Esophagus squamous epithelium (tissue), 5 donors: ENCODE results near the gene ZBTB17. TPM values are rescaled to one million over a fixed set of nuclear protein-coding genes. Genes with fewer than 3 reads are reported as not detected.

ENCODE experiments used
- DNase-seq: peaks from one replicate; lab custom pipeline; 2025; lab: John Stamatoyannopoulos, UW
- H3K27ac ChIP-seq, 4 donors: fragments of 200-600 bp; sonication (generic); one replicate each; pipeline ENCODE4 v1.5.1; 2016 to 2019; ENCODE audit warnings: mild to moderate bottlenecking in 1 of 4
- H3K27me3 ChIP-seq, 4 donors: fragments of 200-600 bp; sonication (generic); 1 replicate in 3 of 4; 2 replicates in 1 of 4; pipeline versions ENCODE4 v1.5.1 to v1.6.0; 2017 to 2021; ENCODE audit warnings: antibody characterized with exemption in 1 of 4
- H3K36me3 ChIP-seq, 3 donors: fragments of 200-600 bp; sonication (generic); one replicate each; pipeline ENCODE4 v1.5.1; 2016 to 2019
- H3K4me1 ChIP-seq, 3 donors: fragments of 200-600 bp; sonication (generic); one replicate each; pipeline ENCODE4 v1.5.1; 2017 to 2019
- H3K4me3 ChIP-seq, 4 donors: fragments of 200-600 bp; sonication (generic); 1 replicate in 3 of 4; 2 replicates in 1 of 4; pipeline ENCODE4 v1.5.1; 2016 to 2019; ENCODE audit warnings: mild to moderate bottlenecking in 2 of 4, moderate library complexity in 1 of 4
- H3K9me3 ChIP-seq, 3 donors: fragments of 200-600 bp; sonication (generic); one replicate each; pipeline ENCODE4 v1.5.1; 2016 to 2019
- POLR2A ChIP-seq, 4 donors: fragments of 450-650 bp; IDR thresholded peaks; one replicate each; pipeline ENCODE4 v1.6.1; 2017; ENCODE audit warnings: antibody characterized with exemption in 4 of 4, mild to moderate bottlenecking in 4 of 4, moderate library complexity in 3 of 4
- WGBS, 2 donors: methylation state at CpG; one replicate each; pipeline ENCODE4 v1.1.5; 2018; 5-methylcytosine and 5-hydroxymethylcytosine counted together
- intact Hi-C: fragments of 100-400 bp; cut with DNase I; formaldehyde crosslinking; loops from one replicate; pipeline ENCODE4 v1.15.0; 2022
- total RNA-seq, 4 donors: library from RNA; depleted of rRNA; stranded (reverse); fragments of >200 nt; gene quantifications; one replicate each; pipeline ENCODE4 v1.1.0, GENCODE V29; 2016
- TF ChIP-seq, protein P1 (sequence below), 6 experiments: fragments of 450-650 bp in 4 of 6; fragments of 200-600 bp in 2 of 6; sonication (generic) in 2 of 6; IDR thresholded peaks; one replicate each; pipeline ENCODE4 v1.5.1; 2016 to 2019; ENCODE audit warnings: antibody characterized with exemption in 6 of 6, mild to moderate bottlenecking in 4 of 6, moderate library complexity in 4 of 6
- donor health status: DM: yes; HTN: yes; CAD: no.

The ZBTB17 gene
- total RNA-seq, 4 donors from 2014 or later = 19.1 to 33.1 (median 26.8) TPM

GRCh38 chr1:15953791-15954241 lies 22.1 kb downstream of the ZBTB17 start:
- H3K4me1 ChIP-seq = peaks cover 55 to 97% (median 69%) of the 10 kb centered on the region in 3 donors
- H3K9me3 ChIP-seq = no peaks in the 10 kb centered on the region
- intact Hi-C loops = no loop called here
- peaks cover 0 to 5% (median 0%) of the 10 kb centered on the region in 3 donors for H3K36me3 ChIP-seq
- WGBS, 2 donors = 0 to 29% methylated on average over 1 of the region's 1 CpG
- TF ChIP-seq, protein P1, sequence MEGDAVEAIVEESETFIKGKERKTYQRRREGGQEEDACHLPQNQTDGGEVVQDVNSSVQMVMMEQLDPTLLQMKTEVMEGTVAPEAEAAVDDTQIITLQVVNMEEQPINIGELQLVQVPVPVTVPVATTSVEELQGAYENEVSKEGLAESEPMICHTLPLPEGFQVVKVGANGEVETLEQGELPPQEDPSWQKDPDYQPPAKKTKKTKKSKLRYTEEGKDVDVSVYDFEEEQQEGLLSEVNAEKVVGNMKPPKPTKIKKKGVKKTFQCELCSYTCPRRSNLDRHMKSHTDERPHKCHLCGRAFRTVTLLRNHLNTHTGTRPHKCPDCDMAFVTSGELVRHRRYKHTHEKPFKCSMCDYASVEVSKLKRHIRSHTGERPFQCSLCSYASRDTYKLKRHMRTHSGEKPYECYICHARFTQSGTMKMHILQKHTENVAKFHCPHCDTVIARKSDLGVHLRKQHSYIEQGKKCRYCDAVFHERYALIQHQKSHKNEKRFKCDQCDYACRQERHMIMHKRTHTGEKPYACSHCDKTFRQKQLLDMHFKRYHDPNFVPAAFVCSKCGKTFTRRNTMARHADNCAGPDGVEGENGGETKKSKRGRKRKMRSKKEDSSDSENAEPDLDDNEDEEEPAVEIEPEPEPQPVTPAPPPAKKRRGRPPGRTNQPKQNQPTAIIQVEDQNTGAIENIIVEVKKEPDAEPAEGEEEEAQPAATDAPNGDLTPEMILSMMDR (IDR thresholded peaks at IDR 0.05) = no peak
- no peak for TF ChIP-seq POLR2A (IDR thresholded peaks at IDR 0.05)
- H3K4me3 ChIP-seq = no peak overlapping the region
- peak overlapping the region; percentile 88 to 96 (median 92) for H3K27ac ChIP-seq
- DNase-seq = no peak
- no peaks in the 10 kb centered on the region for H3K27me3 ChIP-seq

GRCh38 chr1:15953294-15953771 lies 22.6 kb downstream of the ZBTB17 start:
- no peak overlapping the region for H3K4me3 ChIP-seq
- 60 to 69% methylated on average over 1 to 7 of the region's 11 CpGs for WGBS, 2 donors
- intact Hi-C loops = no loop called here
- TF ChIP-seq POLR2A (IDR thresholded peaks at IDR 0.05) = no peak
- TF ChIP-seq, protein P1 (IDR thresholded peaks at IDR 0.05) = no peak
- peak overlapping the region; percentile 88 to 96 (median 92) for H3K27ac ChIP-seq
- no peak for DNase-seq
- H3K27me3 ChIP-seq = no peaks in the 10 kb centered on the region
- peaks cover 0 to 5% (median 0%) of the 10 kb centered on the region in 3 donors for H3K36me3 ChIP-seq
- peaks cover 56 to 97% (median 70%) of the 10 kb centered on the region in 3 donors for H3K4me1 ChIP-seq
- H3K9me3 ChIP-seq = no peaks in the 10 kb centered on the region

- DNase-seq = no peak
- peaks cover 63 to 97% (median 76%) of the 10 kb centered on the region in 3 donors for H3K4me1 ChIP-seq
Observed at GRCh38 chr1:15952317-15953258, 23.3 kb downstream of the ZBTB17 start.

GRCh38 chr1:15951341-15952153 lies 24.4 kb downstream of the ZBTB17 start:
- DNase-seq = no peak

More at GRCh38 chr1:15952317-15953258, 23.3 kb downstream of the ZBTB17 start:
- intact Hi-C loops = no loop called here
- Histone ChIP-seq H3K27ac (peak overlapping the region; percentile 89 to 97 (median 96)), H3K27me3 (no peaks in the 10 kb centered on the region), H3K9me3 (no peaks in the 10 kb centered on the region), H3K4me3 (no peak overlapping the region), H3K36me3 (peaks cover 0 to 10% (median 0%) of the 10 kb centered on the region in 3 donors)
- 31 to 40% methylated on average over 8 to 10 of the region's 27 CpGs for WGBS, 2 donors
- TF ChIP-seq, protein P1 (IDR thresholded peaks at IDR 0.05) = no peak
- TF ChIP-seq POLR2A (IDR thresholded peaks at IDR 0.05) = peak in 1 of 4 donors; percentile 37

More at GRCh38 chr1:15951341-15952153, 24.4 kb downstream of the ZBTB17 start:
- 61 to 80% methylated on average over 11 to 12 of the region's 23 CpGs for WGBS, 2 donors
- Histone ChIP-seq H3K9me3 (no peaks in the 10 kb centered on the region), H3K36me3 (peaks cover 5 to 17% (median 6%) of the 10 kb centered on the region in 3 donors), H3K4me3 (no peak overlapping the region), H3K27me3 (no peaks in the 10 kb centered on the region), H3K27ac (peak overlapping the region; percentile 89 to 97 (median 96)), H3K4me1 (peaks cover 63 to 94% (median 76%) of the 10 kb centered on the region in 3 donors)
- no peak for TF ChIP-seq POLR2A (IDR thresholded peaks at IDR 0.05)
- TF ChIP-seq, protein P1 (IDR thresholded peaks at IDR 0.05) = no peak
- intact Hi-C loops = no loop called here
